K562 (cell line): Measurements from ENCODE around the gene PRMT5. TPM values are rescaled to one million over a fixed set of nuclear protein-coding genes. Genes with fewer than 3 reads are reported as not detected.
A peak's percentile ranks its signal among the peaks of the same experiment; 100 is the strongest.

Source experiments
- C11orf30 ChIP-seq: fragments of 450-650 bp; IDR thresholded peaks from 2 replicates; pipeline ENCODE4 v1.6.1; 2016; ENCODE audit warnings: low read depth, mild to moderate bottlenecking
- CBX5 ChIP-seq: IDR thresholded peaks from 2 replicates; pipeline ENCODE4 v1.6.1; 2014; ENCODE audit warnings: low read depth, borderline replicate concordance
- CREB1 ChIP-seq, 2 experiments: sonication (generic) in 1 of 2; formaldehyde crosslinking in 1 of 2; IDR thresholded peaks; 2 replicates each; pipeline versions ENCODE4 v1.6.1 to v1.8.0; 2012 to 2022; ENCODE audit warnings: inconsistent platforms in 1 of 2, mild to moderate bottlenecking in 1 of 2, missing genetic modification reagents in 1 of 2, moderate library complexity in 1 of 2
- DMBX1 ChIP-seq: fragments of 250-450 bp; sonication (Bioruptor Pico); IDR thresholded peaks from 2 replicates; pipeline ENCODE4 v1.8.0; 2022; ENCODE audit warnings: inconsistent platforms, mild to moderate bottlenecking, moderate library complexity, borderline replicate concordance
- ILF3 ChIP-seq: fragments of 450-650 bp; IDR thresholded peaks from 2 replicates; pipeline ENCODE4 v1.6.1; 2018; ENCODE audit warnings: antibody characterized with exemption, mild to moderate bottlenecking, moderate library complexity, borderline replicate concordance
- NONO ChIP-seq, 2 experiments: fragments of 200-400 bp in 1 of 2; fragments of 450-650 bp in 1 of 2; formaldehyde crosslinking in 1 of 2; IDR thresholded peaks; 2 replicates each; pipeline ENCODE4 v1.6.1; 2017; ENCODE audit warnings: low read depth in 2 of 2, mild to moderate bottlenecking in 2 of 2, moderate library complexity in 2 of 2, low read length in 1 of 2
- RAD51 ChIP-seq: fragments of 450-650 bp; IDR thresholded peaks from 2 replicates; pipeline ENCODE4 v1.7.1; 2016; ENCODE audit warnings: low read depth, mild to moderate bottlenecking, borderline replicate concordance
- RBM15 ChIP-seq: fragments of 200-400 bp; formaldehyde crosslinking; IDR thresholded peaks from 2 replicates; pipeline ENCODE4 v1.6.1; 2018; ENCODE audit warnings: mild to moderate bottlenecking, low read length, moderate library complexity; ENCODE audit not compliant: insufficient read depth
- ZNF165 ChIP-seq: fragments of 250-450 bp; sonication (Bioruptor Pico); IDR thresholded peaks from 2 replicates; pipeline ENCODE4 v1.4.0; 2020; ENCODE audit warnings: borderline replicate concordance
- polyA plus RNA-seq, 8 experiments: library from polyadenylated mRNA; depleted of rRNA in 4 of 8; stranded (reverse) in 5 of 8; unstranded in 3 of 8; fragments of >200 nt; fragmentation: Nextera tagmentation in 2 of 8; fragmentation: Illumina TruSeq in 1 of 8; extraction: Ambion mirVana in 2 of 8; extraction: Trizol in 1 of 8; gene quantifications; 2 replicates each; pipeline versions ENCODE4 v1.2.1 to v1.2.3, GENCODE V29; 2011 to 2014; ENCODE audit warnings: inconsistent platforms in 1 of 8, missing spikeins in 1 of 8
- total RNA-seq, 7 experiments: library from RNA; depleted of rRNA in 6 of 7; stranded (reverse); fragments of >200 nt in 6 of 7; fragmentation: Illumina TruSeq in 2 of 7; extraction: Trizol in 2 of 7; gene quantifications; 2 replicates each; pipeline versions ENCODE4 v1.2.1 to v1.2.3, GENCODE V29; 2011 to 2021; ENCODE audit warnings: low replicate concordance in 1 of 7
- TF ChIP-seq, protein P1 (sequence below), 3 experiments: fragments of 200-800 bp in 1 of 3; fragments of 250-450 bp in 1 of 3; fragments of 450-650 bp in 1 of 3; sonication (Bioruptor Pico) in 1 of 3; sonication (Bioruptor generic) in 1 of 3; formaldehyde crosslinking in 1 of 3; IDR thresholded peaks; 2 replicates each; pipeline versions ENCODE4 v1.6.1 to v1.8.0; 2016 to 2022; ENCODE audit warnings: mild to moderate bottlenecking in 2 of 3, missing genetic modification characterization in 2 of 3, missing compliant biosample characterization in 1 of 3, moderate library complexity in 1 of 3
- TF ChIP-seq, protein P2 (sequence below): fragments of 450-650 bp; conservative IDR thresholded peaks from 2 replicates; pipeline ENCODE4 v1.6.1; 2016; ENCODE audit warnings: missing genetic modification characterization, low read depth, mild to moderate bottlenecking, control low read depth, missing compliant biosample characterization
- TF ChIP-seq, protein P3 (sequence below): fragments of 450-650 bp; IDR thresholded peaks from 2 replicates; pipeline ENCODE4 v1.6.1; 2018; ENCODE audit warnings: mild to moderate bottlenecking, low read depth; ENCODE audit not compliant: partially characterized antibody
- TF ChIP-seq, protein P4 (sequence below): fragments of 450-650 bp; IDR thresholded peaks from 2 replicates; pipeline ENCODE4 v1.6.1; 2016
- TF ChIP-seq, protein P5 (sequence below): sonication (generic); formaldehyde crosslinking; IDR thresholded peaks from 2 replicates; pipeline ENCODE4 v1.8.0; 2022; ENCODE audit warnings: mild to moderate bottlenecking, missing genetic modification reagents

Gene PRMT5
- total and polyA plus RNA-seq, 9 of the 15 experiments (the other 6 are each of a cell fraction or from before 2014, with no cell fraction given) = 114 to 552 (median 222) TPM

DNA sequence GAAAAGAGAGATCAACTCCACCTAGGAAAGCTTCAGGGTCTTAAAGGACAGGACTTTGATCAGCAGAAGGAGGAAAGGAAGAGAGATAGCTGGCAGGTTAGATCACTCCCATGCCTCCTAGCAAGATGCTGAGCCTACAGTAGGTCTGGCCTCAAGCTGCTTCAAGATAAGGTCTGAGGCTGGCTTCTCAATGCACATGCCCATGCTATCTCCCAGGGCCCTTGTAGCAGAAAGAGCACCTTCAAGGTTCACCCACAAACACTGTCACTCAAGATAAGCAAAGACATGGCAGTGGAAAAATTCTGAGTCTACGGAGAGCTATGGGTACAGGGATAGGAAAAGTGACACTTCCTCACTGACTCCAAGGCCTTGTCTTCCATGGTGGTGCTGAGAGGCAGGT, 31.8 kb downstream of the PRMT5 start (continued):
- TF ChIP-seq, protein P1, sequence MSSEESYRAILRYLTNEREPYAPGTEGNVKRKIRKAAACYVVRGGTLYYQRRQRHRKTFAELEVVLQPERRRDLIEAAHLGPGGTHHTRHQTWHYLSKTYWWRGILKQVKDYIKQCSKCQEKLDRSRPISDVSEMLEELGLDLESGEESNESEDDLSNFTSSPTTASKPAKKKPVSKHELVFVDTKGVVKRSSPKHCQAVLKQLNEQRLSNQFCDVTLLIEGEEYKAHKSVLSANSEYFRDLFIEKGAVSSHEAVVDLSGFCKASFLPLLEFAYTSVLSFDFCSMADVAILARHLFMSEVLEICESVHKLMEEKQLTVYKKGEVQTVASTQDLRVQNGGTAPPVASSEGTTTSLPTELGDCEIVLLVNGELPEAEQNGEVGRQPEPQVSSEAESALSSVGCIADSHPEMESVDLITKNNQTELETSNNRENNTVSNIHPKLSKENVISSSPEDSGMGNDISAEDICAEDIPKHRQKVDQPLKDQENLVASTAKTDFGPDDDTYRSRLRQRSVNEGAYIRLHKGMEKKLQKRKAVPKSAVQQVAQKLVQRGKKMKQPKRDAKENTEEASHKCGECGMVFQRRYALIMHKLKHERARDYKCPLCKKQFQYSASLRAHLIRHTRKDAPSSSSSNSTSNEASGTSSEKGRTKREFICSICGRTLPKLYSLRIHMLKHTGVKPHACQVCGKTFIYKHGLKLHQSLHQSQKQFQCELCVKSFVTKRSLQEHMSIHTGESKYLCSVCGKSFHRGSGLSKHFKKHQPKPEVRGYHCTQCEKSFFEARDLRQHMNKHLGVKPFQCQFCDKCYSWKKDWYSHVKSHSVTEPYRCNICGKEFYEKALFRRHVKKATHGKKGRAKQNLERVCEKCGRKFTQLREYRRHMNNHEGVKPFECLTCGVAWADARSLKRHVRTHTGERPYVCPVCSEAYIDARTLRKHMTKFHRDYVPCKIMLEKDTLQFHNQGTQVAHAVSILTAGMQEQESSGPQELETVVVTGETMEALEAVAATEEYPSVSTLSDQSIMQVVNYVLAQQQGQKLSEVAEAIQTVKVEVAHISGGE (CRISPR knock-in tag; IDR thresholded peaks at IDR 0.05) = 0 out of 6 replicates have a peak, but pooled peaks of 1 of the 3 experiments have one; percentile 48
- TF ChIP-seq RAD51 (no peak), RBM15 (no peak), CBX5 (0 out of 2 replicates have a peak, but pooled peaks have one; percentile 23), NONO (IDR thresholded peaks at IDR 0.05; ENCODE audit: low read depth in 2 of 2, low read length in 1 of 2) (no peak), ZNF165 (no peak), C11orf30 (no peak), DMBX1 (CRISPR knock-in tag) (peak; percentile 87), ILF3 (no peak), CREB1 (IDR thresholded peaks at IDR 0.05) (peak; percentile 50; the same call in 1 of the 2 replicates), CREB1 (CRISPR knock-in tag; IDR thresholded peaks at IDR 0.05) (no peak)
- TF ChIP-seq, protein P2, sequence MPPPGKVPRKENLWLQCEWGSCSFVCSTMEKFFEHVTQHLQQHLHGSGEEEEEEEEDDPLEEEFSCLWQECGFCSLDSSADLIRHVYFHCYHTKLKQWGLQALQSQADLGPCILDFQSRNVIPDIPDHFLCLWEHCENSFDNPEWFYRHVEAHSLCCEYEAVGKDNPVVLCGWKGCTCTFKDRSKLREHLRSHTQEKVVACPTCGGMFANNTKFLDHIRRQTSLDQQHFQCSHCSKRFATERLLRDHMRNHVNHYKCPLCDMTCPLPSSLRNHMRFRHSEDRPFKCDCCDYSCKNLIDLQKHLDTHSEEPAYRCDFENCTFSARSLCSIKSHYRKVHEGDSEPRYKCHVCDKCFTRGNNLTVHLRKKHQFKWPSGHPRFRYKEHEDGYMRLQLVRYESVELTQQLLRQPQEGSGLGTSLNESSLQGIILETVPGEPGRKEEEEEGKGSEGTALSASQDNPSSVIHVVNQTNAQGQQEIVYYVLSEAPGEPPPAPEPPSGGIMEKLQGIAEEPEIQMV = no peak
- TF ChIP-seq, protein P3, sequence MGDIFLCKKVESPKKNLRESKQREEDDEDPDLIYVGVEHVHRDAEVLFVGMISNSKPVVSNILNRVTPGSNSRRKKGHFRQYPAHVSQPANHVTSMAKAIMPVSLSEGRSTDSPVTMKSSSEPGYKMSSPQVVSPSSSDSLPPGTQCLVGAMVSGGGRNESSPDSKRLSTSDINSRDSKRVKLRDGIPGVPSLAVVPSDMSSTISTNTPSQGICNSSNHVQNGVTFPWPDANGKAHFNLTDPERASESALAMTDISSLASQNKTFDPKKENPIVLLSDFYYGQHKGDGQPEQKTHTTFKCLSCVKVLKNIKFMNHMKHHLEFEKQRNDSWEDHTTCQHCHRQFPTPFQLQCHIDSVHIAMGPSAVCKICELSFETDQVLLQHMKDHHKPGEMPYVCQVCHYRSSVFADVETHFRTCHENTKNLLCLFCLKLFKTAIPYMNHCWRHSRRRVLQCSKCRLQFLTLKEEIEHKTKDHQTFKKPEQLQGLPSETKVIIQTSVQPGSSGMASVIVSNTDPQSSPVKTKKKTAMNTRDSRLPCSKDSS = no peak
- TF ChIP-seq, protein P4, sequence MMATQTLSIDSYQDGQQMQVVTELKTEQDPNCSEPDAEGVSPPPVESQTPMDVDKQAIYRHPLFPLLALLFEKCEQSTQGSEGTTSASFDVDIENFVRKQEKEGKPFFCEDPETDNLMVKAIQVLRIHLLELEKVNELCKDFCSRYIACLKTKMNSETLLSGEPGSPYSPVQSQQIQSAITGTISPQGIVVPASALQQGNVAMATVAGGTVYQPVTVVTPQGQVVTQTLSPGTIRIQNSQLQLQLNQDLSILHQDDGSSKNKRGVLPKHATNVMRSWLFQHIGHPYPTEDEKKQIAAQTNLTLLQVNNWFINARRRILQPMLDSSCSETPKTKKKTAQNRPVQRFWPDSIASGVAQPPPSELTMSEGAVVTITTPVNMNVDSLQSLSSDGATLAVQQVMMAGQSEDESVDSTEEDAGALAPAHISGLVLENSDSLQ = peak; percentile 88
- TF ChIP-seq, protein P5, sequence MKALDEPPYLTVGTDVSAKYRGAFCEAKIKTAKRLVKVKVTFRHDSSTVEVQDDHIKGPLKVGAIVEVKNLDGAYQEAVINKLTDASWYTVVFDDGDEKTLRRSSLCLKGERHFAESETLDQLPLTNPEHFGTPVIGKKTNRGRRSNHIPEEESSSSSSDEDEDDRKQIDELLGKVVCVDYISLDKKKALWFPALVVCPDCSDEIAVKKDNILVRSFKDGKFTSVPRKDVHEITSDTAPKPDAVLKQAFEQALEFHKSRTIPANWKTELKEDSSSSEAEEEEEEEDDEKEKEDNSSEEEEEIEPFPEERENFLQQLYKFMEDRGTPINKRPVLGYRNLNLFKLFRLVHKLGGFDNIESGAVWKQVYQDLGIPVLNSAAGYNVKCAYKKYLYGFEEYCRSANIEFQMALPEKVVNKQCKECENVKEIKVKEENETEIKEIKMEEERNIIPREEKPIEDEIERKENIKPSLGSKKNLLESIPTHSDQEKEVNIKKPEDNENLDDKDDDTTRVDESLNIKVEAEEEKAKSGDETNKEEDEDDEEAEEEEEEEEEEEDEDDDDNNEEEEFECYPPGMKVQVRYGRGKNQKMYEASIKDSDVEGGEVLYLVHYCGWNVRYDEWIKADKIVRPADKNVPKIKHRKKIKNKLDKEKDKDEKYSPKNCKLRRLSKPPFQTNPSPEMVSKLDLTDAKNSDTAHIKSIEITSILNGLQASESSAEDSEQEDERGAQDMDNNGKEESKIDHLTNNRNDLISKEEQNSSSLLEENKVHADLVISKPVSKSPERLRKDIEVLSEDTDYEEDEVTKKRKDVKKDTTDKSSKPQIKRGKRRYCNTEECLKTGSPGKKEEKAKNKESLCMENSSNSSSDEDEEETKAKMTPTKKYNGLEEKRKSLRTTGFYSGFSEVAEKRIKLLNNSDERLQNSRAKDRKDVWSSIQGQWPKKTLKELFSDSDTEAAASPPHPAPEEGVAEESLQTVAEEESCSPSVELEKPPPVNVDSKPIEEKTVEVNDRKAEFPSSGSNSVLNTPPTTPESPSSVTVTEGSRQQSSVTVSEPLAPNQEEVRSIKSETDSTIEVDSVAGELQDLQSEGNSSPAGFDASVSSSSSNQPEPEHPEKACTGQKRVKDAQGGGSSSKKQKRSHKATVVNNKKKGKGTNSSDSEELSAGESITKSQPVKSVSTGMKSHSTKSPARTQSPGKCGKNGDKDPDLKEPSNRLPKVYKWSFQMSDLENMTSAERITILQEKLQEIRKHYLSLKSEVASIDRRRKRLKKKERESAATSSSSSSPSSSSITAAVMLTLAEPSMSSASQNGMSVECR (CRISPR knock-in tag) = no peak
